ENCODE data around the gene CACNB2.
"Not testable (repeated sequence)": the region's sequence is repeated elsewhere in the genome, so short reads cannot be mapped to it uniquely, and the experiment has no call there.

CACNB2 gene

GRCh38 chr10:18145652-18146051, 5.4 kb downstream of the CACNB2 start:
- DNase-seq (ENCODE audit: low read depth), result no peak

DNA sequence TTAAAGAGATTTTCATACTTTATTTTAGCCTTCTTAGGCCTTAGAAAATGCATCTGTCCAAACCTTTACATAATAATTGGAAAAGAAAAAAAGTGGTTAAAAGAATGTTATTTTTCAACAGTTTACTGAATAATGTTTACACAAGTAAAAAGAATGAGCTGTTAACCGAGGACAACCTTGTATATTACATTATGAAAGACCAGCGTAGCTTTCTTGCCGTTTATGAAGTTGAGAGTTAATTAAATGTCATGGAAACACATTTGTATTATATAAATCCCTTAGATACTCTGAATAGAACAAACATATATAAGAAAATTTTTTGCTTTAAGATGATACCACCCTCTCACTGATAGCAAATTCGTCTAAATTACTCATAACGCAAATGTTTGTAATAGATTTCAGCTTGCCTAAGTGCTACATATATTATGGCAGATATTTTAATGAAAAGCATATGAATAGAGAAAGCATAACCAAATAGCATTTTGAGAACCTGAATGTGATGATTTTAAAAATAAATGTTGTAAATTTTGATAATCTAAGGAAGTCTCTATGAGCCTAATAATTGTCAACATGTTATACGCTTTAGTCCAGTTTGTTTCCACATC, 9.1 kb downstream of the CACNB2 start:
- DNase-seq (ENCODE audit: low read depth), result no peak

DNA sequence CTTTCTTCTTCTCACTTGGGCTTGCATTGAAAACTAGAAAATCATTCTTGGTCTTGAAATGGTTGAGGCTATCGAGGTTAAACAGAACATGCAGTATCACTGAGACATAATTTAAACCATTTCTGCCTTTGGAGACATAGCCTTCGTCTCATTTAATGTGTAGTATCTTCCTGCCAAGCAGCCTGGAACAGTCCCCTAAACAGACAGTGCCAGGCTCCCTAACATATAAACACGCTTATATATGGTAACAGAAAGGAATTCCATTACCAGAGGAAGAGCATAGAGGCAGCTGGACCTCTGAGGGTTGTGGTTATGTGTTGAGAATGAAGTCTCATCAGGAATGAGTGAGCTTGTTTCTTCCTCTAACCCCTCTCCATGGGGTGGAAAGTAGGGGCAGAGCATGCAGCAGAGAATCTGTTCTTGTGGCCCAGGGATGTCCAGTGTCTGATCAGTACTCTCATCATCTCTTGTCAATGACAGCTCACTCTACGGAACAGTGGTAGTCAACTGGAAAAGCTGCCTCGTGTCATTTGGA, 11.2 kb downstream of the CACNB2 start:
- DNase-seq (ENCODE audit: low read depth), result no peak

- DNase-seq (ENCODE audit: low read depth), result not testable (repeated sequence)
These were observed 13.2 kb downstream of the CACNB2 start for GRCh38 chr10:18153381-18153780.

GRCh38 chr10:18155321-18155720, 15.1 kb downstream of the CACNB2 start:
- no peak for DNase-seq (ENCODE audit: low read depth)

GRCh38 chr10:18156797-18157196, 16.6 kb downstream of the CACNB2 start:
- not testable (repeated sequence) for DNase-seq (ENCODE audit: low read depth)

DNA sequence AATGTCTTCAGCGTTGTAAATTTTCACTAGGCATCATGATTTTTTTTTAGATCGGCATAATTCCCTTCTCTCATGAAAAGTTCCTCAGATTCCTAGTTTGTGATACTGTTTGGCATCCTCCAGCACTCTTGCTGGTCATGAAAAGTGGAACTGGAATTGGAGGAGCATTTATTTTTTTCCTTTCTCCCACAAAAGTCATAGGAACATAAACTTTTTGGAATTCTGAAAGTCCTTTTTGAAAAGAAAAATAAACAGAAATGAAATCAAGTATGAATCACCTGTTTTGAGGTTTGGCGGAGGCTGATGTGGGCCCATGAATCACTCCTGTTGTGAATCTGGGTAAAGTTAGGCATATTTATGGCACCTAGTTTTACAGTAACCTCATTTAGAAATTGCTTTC, 17.7 kb downstream of the CACNB2 start:
- DNase-seq (ENCODE audit: low read depth), result no peak

DNA sequence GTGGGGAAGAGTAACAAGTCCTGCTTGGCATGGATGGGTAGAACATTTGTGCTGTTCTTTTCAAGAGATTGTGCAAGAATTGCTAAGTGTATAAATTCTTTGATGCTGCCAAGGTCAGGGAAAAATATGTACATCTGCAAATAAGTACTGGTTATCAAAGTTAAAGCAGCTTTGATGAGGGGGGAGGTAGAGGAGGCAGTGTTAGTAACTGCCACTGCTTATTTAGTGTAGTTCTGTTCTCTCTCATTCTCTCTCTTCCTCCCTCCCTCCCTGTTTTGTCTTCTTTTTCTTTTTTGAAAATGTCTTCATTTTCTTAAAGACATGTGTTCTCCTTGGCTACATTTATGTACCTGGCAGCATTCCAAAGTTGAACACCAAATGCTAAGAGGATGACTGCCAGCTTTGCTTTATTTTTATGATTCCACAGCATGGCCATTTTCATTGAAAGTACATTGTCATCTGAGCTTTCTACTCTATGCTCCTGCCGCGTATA, 18.6 kb downstream of the CACNB2 start:
- no peak for DNase-seq (ENCODE audit: low read depth)

DNA sequence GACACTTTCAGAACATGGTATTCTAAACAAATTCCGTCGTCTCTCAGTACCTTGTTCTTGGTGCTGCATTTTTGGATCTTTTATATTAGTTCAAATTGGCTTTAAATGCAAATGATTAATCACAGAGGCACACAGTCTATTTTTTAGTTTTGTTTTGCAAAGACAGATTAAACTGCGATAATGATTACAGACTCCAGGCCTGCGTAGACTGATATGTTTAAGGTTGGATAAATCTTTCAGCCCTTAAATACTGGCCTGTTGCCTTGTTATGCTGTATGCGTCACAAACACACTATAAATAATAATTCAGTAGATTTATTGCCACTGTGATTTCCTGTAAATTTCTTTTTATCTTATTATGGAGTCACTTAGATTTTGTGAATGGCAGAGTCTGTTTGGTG, 19.3 kb downstream of the CACNB2 start:
- DNase-seq (ENCODE audit: low read depth), result no peak

DNA sequence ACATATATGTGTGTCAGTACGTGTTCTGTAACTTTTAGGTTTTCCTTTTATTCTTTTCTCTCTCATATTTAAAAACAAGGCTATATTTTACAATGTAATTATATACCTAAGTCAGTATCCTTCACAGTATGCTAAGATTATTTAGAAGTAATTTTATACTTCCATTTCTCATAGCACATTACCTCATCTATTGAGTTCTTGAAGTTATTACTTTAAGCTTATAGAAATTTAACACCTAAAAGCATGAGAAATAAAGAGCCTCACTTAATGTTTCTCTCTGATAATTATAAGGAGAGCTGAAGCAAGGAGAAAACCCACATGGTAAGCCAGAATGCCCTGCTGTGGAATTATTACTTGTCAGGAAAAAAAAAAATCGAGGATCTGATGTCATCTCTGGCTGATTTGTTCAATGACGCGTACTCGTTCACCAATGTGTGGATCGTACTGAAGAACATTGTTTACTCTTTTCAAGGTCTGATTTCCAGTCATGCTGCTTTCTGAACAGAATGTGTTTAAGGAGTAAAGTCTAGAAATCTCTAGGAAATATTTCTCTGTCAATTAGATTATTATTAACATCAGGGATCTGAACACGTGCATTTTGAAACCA, 21.9 kb downstream of the CACNB2 start:
- DNase-seq (ENCODE audit: low read depth), result no peak

- DNase-seq (ENCODE audit: low read depth), result no peak
These were observed 23.9 kb downstream of the CACNB2 start for GRCh38 chr10:18164093-18164492.

DNA sequence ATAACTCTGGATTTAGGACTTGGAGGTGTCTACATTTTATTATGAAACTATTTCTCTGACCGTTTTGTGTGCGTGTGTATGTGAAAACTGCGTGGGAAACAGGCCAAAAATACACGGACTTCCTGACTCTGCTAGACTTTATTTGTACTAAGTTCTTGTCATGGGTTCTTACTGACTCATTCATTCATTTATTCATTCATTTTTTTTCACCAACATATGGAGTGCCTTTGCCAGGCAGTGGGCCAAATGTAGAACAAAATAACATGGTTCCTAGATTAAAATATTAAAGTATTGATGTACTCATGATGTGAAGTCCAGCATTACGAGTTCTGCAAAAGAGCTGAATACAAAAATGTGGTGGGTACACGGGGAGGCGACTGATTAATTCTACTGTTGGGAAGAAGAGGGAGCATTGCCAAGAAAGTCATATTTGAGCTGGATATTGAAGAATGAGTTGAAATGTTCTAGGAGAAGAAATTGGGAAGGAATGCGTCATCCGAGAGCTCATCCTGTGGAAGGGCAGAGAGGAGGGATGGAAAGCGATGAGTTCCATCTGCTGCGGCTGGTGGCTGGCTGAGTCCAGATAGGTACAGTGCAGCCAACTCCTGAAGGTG, 24.6 kb downstream of the CACNB2 start:
- no peak for DNase-seq (ENCODE audit: low read depth)

DNA sequence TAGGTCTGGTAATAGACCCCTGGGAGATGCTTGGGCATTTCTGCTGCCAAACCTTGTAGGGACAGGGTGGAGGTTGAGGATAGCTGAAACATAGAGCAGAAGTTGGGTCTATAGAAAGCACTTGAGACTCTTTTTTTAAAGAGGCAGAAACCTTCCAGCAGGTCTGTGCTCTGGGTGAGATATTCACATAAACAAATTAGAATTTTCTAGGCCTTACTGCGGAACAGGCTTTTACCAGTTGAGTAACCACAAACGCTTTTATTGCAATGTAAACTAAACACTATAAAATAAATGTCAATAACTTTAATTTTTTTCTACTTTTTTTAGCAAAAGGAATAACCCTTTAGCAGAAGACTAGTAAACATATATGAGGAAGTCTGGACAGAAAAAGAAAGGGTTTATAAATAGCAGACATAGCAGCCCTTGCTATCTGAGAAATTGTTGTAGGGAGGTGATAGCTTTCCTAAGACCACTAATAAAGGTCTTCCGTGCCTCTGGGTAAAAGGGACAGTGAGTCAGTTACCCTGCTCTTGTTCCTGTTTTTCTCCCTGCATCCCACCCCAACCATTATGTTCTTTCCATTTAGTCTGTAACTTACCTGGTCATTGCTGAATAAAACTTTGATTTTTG, 38.7 kb downstream of the CACNB2 start:
- DNase-seq (ENCODE audit: low read depth), result no peak

- no peak for DNase-seq (ENCODE audit: low read depth)
These were observed 39.7 kb downstream of the CACNB2 start for GRCh38 chr10:18179891-18180290.

GRCh38 chr10:18181382-18181781, 41.2 kb downstream of the CACNB2 start:
- not testable (repeated sequence) for DNase-seq (ENCODE audit: low read depth)

DNA sequence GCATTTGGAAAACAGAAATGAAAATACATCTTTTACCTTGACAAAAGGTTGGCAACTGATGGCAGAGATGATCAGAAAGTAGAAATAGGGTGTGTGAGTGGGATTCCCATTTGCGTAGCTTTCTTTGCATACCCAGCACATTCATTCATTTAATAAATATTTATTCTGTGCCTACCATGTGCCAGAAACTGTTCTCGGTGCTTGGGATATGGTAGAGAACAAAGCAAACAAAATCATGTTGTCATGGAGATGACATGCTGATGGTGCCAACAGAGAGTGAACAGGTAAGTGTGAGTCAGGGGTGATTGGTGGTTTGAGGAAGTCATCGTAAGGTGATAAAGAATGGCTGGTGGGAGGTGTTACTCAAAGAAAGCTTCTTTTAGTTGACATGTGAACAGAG, 45.4 kb downstream of the CACNB2 start:
- DNase-seq (ENCODE audit: low read depth), result no peak

GRCh38 chr10:18190840-18191239, 50.6 kb downstream of the CACNB2 start:
- DNase-seq (ENCODE audit: low read depth), result no peak

GRCh38 chr10:18194634-18195033, 54.4 kb downstream of the CACNB2 start:
- DNase-seq (ENCODE audit: low read depth), result no peak

- DNase-seq (ENCODE audit: low read depth), result no peak
These were observed 55.0 kb downstream of the CACNB2 start for GRCh38 chr10:18195060-18195799.

DNA sequence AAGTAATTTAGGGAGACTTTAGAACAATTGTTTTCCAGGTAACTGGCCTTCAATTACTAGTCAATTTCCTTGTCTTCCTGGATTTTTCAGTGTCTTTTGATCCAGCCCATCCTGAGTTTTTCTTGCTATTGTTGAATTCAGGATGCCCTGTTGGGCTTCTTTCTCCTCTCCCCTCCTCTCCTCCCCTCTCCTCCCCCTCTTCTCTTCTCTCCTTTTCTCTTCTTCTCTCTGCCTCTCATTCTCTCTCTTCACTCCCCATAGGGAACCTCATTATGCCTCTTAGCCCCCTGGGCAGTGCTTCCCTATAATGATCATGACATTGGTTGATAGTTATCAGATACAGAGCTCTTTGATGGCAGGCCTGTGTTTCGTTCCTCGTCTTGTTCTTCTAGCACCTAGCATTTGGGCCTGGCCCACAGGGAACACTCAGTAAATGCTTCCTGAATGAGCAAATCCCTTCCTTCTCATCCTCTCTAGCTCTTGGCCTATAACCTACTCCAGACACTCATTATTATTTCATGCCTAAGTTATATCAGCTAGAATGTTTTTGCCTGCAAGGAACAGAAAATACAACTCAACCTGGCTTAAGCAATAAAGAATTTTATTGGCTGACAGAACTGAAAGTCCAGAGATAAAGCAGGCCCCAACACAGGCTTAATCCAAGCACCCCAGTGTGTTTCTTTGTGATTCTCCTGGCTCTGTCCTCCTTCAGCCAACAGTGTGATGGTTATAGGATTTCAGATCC, 56.8 kb downstream of the CACNB2 start:
- no peak for DNase-seq (ENCODE audit: low read depth)

- DNase-seq (ENCODE audit: low read depth), result no peak
These were observed 57.5 kb downstream of the CACNB2 start for GRCh38 chr10:18197706-18198105.

Data from stimulated activated CD8-positive, alpha-beta memory T cell treated with anti-CD3 and anti-CD28 coated beads, Interleukin-15, amount 100 ng/mL, for 1 hour (primary cell).